Kidney (tissue), 14 donors: ENCODE data around the gene ZNF775. TPM values are rescaled to one million over a fixed set of nuclear protein-coding genes. Genes with fewer than 3 reads are reported as not detected.

Source experiments
- DNase-seq, 5 donors: peaks; one replicate each; pipeline ENCODE4 v3.0.0-alpha.2; 2013 to 2020
- FAIRE-seq: peaks from 2 replicates; lab custom pipeline; 2012; peaks lifted over from hg19 to GRCh38; lab: Jason Lieb, UNC
- H3K27ac ChIP-seq, 2 donors: one replicate each; pipeline ENCODE4 v1.7.0; 2013; ENCODE audit warnings: low read depth in 2 of 2, low read length in 2 of 2, inconsistent platforms in 1 of 2
- H3K27me3 ChIP-seq: one replicate; pipeline ENCODE4 v1.7.1; 2013; ENCODE audit warnings: low read length, inconsistent platforms; ENCODE audit not compliant: control insufficient read depth, insufficient read depth
- H3K36me3 ChIP-seq, 3 donors: one replicate each; pipeline versions ENCODE4 v1.7.0 to v1.7.1; 2013; ENCODE audit warnings: low read length in 3 of 3, control low read depth in 1 of 3, inconsistent platforms in 1 of 3; ENCODE audit not compliant: insufficient read depth in 3 of 3, control insufficient read depth in 2 of 3
- H3K4me1 ChIP-seq, 3 donors: one replicate each; pipeline versions ENCODE4 v1.7.0 to v1.7.1; 2013; ENCODE audit warnings: low read length in 3 of 3, inconsistent platforms in 1 of 3, low read depth in 1 of 3; ENCODE audit not compliant: control insufficient read depth in 2 of 3, insufficient read depth in 2 of 3
- H3K4me3 ChIP-seq, 3 donors: one replicate each; pipeline versions ENCODE4 v1.7.0 to v1.8.1; 2013; ENCODE audit warnings: low read length in 3 of 3, control low read depth in 1 of 3, inconsistent platforms in 1 of 3
- H3K9ac ChIP-seq, 3 donors: one replicate each; pipeline versions ENCODE4 v1.7.0 to v1.7.1; 2013; ENCODE audit warnings: low read length in 3 of 3, control low read depth in 1 of 3, inconsistent platforms in 1 of 3
- H3K9me3 ChIP-seq, 3 donors: one replicate each; pipeline versions ENCODE4 v1.7.0 to v1.7.1; 2013; ENCODE audit warnings: low read length in 3 of 3, control low read depth in 1 of 3, inconsistent platforms in 1 of 3; ENCODE audit not compliant: control insufficient read depth in 2 of 3, insufficient read depth in 1 of 3
- CTCF ChIP-seq: IDR thresholded peaks from 3 replicates; pipeline ENCODE4 v1.5.1; 2012; ENCODE audit warnings: mild to moderate bottlenecking, moderate library complexity, borderline replicate concordance; ENCODE audit not compliant: insufficient read depth; ENCODE audit errors: extremely low read depth
- intact Hi-C: fragments of 100-400 bp; cut with DNase I; formaldehyde crosslinking; loops from one replicate; pipeline ENCODE4 v1.11.1; 2022
- polyA plus RNA-seq: library from polyadenylated mRNA; stranded (reverse); fragments of 350-450 nt; fragmentation: Illumina TruSeq; extraction: RNeasy Lipid Tissue Mini Kit (QIAGEN cat#74804); gene quantifications from one replicate; pipeline ENCODE4 v1.2.3, GENCODE V29; 2014; ENCODE audit warnings: low read depth, low replicate concordance; ENCODE audit not compliant: insufficient read depth
- total RNA-seq: library from RNA; stranded (reverse); fragmentation: NEBNext Ultra II Directional; extraction: Animal tissue kit (Norgen Biotek cat#: 25700); gene quantifications from one replicate; pipeline ENCODE4 v1.2.1, GENCODE V29; 2021
- donor health status: control.
- donor health status: control.
- donor health status: control.
- donor health status: control.
- donor health status: control.
- donor health status: DM: yes; HTN: yes; CAD: no.
- donor health status: Normal renal cell carcinoma (clear cell type).

The ZNF775 gene
- total and polyA plus RNA-seq, 2 donors from 2014 or later: 3.7 to 5.2 TPM

- no peak overlapping the region for H3K9ac ChIP-seq
- H3K36me3 ChIP-seq: peaks cover 0 to 3% (median 0%) of the 10 kb centered on the region in 3 donors
- intact Hi-C loops: no loop called here
- DNase-seq (peak in 1 of 5 donors; percentile 51), FAIRE-seq (no peak)
- no peaks in the 10 kb centered on the region for H3K27me3 ChIP-seq
- no peak overlapping the region for H3K4me3 ChIP-seq
- no peak overlapping the region for H3K27ac ChIP-seq
- H3K9me3 ChIP-seq: no peaks in the 10 kb centered on the region
- peaks cover 0 to 7% (median 0%) of the 10 kb centered on the region in 3 donors for H3K4me1 ChIP-seq
- no peak for TF ChIP-seq CTCF
These were observed 46.1 kb upstream of the ZNF775 start for GRCh38 chr7:150332852-150333635.

- TF ChIP-seq CTCF: no peak
- peaks cover 0 to 10% (median 0%) of the 10 kb centered on the region in 3 donors for H3K4me1 ChIP-seq
- H3K9ac ChIP-seq: no peak overlapping the region
- no peaks in the 10 kb centered on the region for H3K27me3 ChIP-seq
- DNase-seq: peak in 1 of 5 donors; percentile 22
- H3K9me3 ChIP-seq: no peaks in the 10 kb centered on the region
- H3K27ac ChIP-seq: no peak overlapping the region
- H3K4me3 ChIP-seq: no peak overlapping the region
- no peak for FAIRE-seq
- intact Hi-C loops: no loop called here
- peaks cover 0 to 2% (median under 1%) of the 10 kb centered on the region in 3 donors for H3K36me3 ChIP-seq
These were observed 45.5 kb upstream of the ZNF775 start for GRCh38 chr7:150333659-150334058.

GRCh38 chr7:150334108-150334507 lies 45.0 kb upstream of the ZNF775 start:
- DNase-seq: peak in 1 of 5 donors; percentile 24
- Histone ChIP-seq H3K9me3 (no peaks in the 10 kb centered on the region), H3K27me3 (no peaks in the 10 kb centered on the region), H3K36me3 (peaks cover 0 to 2% (median 0%) of the 10 kb centered on the region in 3 donors), H3K4me1 (peaks cover 0 to 14% (median 4%) of the 10 kb centered on the region in 3 donors), H3K4me3 (no peak overlapping the region), H3K9ac (no peak overlapping the region), H3K27ac (no peak overlapping the region)
- intact Hi-C loops: no loop called here
- no peak for FAIRE-seq
- no peak for TF ChIP-seq CTCF
